DND-41 (cell line): Measurements from ENCODE around the gene MAP4.

Source experiments
- ATAC-seq: fragments of 200-7000 bp; cut with Tn5 transposase; 3 replicates; pipeline ENCODE4 v1.9.1; 2021; ENCODE audit warnings: low read depth; ENCODE audit not compliant: insufficient read depth
- DNase-seq: peaks from one replicate; pipeline ENCODE4 v3.0.0-alpha.2; 2020
- H2AFZ ChIP-seq: 2 replicates; pipeline ENCODE4 v1.6.0; 2012; ENCODE audit warnings: low read depth, low read length
- H3K27ac ChIP-seq: 2 replicates; pipeline ENCODE4 v1.5.1; 2012; ENCODE audit warnings: low read length, inconsistent platforms
- H3K27me3 ChIP-seq: fragments of 200-600 bp; sonication (generic); 2 replicates; pipeline ENCODE4 v1.6.0; 2012; ENCODE audit warnings: low read length, mild to moderate bottlenecking, inconsistent platforms; ENCODE audit not compliant: insufficient read depth, poor library complexity
- H3K36me3 ChIP-seq: 2 replicates; pipeline ENCODE4 v1.5.1; 2012; ENCODE audit warnings: low read length, inconsistent platforms; ENCODE audit not compliant: insufficient read depth
- H3K4me1 ChIP-seq: 2 replicates; pipeline ENCODE4 v1.5.1; 2012; ENCODE audit warnings: mild to moderate bottlenecking, low read length; ENCODE audit not compliant: insufficient read depth
- H3K4me2 ChIP-seq: 2 replicates; pipeline ENCODE4 v1.6.0; 2012; ENCODE audit warnings: mild to moderate bottlenecking, moderate library complexity, low read length, inconsistent platforms; ENCODE audit not compliant: insufficient read depth
- H3K4me3 ChIP-seq, 2 experiments: fragments of 200-600 bp in 1 of 2; shearing (Covaris generic) in 1 of 2; 2 replicates each; pipeline ENCODE4 v1.5.1; 2012 to 2016; ENCODE audit warnings: inconsistent platforms in 2 of 2, low read length in 2 of 2, mild to moderate bottlenecking in 2 of 2, low read depth in 1 of 2, moderate library complexity in 1 of 2
- H3K79me2 ChIP-seq: 2 replicates; pipeline ENCODE4 v1.6.0; 2012; ENCODE audit warnings: low read length, inconsistent platforms; ENCODE audit not compliant: insufficient read depth
- H3K9ac ChIP-seq: 2 replicates; pipeline ENCODE4 v1.6.0; 2012; ENCODE audit warnings: low read depth, mild to moderate bottlenecking, inconsistent platforms, low read length, moderate library complexity
- H3K9me3 ChIP-seq: 2 replicates; pipeline ENCODE4 v1.5.1; 2012; ENCODE audit warnings: low read length, moderate library complexity, mild to moderate bottlenecking, inconsistent platforms; ENCODE audit not compliant: insufficient read depth, severe bottlenecking
- H4K20me1 ChIP-seq: 2 replicates; pipeline ENCODE4 v1.6.0; 2012; ENCODE audit warnings: low read length; ENCODE audit not compliant: insufficient read depth
- CTCF ChIP-seq: IDR thresholded peaks from 2 replicates; pipeline ENCODE4 v1.5.1; 2012; ENCODE audit warnings: borderline replicate concordance, low read length, moderate library complexity, mild to moderate bottlenecking; ENCODE audit not compliant: poor library complexity, severe bottlenecking; ENCODE audit errors: extremely low read depth
- EZH2 ChIP-seq: IDR thresholded peaks from 3 replicates; pipeline ENCODE4 v1.6.1; 2012; ENCODE audit warnings: borderline replicate concordance, low read depth, mild to moderate bottlenecking, moderate library complexity, low read length, inconsistent platforms; ENCODE audit not compliant: severe bottlenecking

The MAP4 gene

DNA sequence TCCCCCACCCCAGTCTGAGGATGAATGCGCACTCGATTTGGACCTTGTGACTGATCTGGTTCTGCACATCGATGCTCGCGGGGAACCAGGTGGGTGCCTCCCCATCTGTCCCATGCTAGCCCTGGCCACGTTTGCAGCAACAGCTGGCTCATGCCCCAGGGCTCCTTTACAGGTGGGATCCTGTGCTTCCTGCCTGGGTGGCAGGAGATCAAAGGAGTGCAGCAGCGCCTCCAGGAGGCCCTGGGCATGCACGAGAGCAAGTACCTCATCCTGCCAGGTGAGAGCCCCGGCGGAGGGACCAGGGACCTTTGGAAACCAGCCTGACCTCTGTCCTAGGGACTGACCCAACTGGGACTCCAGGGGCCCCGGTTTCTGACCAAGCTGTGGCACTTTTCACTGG lies 169.0 kb downstream of the MAP4 start:
- Histone ChIP-seq H3K4me3 (no peak overlapping the region), H2AFZ (no peak overlapping the region), H3K36me3 (peaks cover 92% of the 10 kb centered on the region), H3K4me1 (no peaks in the 10 kb centered on the region), H3K4me2 (no peak overlapping the region), H3K79me2 (no peaks in the 10 kb centered on the region), H3K9ac (no peak overlapping the region), H3K27ac (no peak overlapping the region), H4K20me1 (peaks cover 28% of the 10 kb centered on the region), H3K9me3 (no peaks in the 10 kb centered on the region), H3K27me3 (no peaks in the 10 kb centered on the region)
- TF ChIP-seq EZH2 (no peak), CTCF (no peak)
- ATAC-seq: no peak
- no peak for DNase-seq

DNA sequence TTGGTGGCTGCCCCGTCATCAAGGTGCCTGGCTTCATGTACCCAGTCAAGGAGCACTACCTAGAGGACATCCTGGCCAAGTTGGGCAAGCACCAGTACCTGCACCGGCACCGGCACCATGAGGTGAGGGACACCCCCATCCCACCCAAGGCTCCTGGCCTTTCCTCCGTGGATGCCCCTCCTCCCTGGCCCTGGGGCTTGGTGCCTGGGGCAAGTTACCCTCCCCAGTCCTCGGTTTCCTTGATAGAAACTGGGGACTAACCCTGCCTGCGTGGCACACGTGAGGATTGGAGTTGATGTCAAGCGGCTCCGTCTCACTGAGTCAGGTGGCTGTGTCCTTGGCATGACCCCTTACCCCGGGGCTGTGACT lies 169.4 kb downstream of the MAP4 start:
- Histone ChIP-seq H3K4me2 (no peak overlapping the region), H3K79me2 (no peaks in the 10 kb centered on the region), H2AFZ (no peak overlapping the region), H3K9ac (no peak overlapping the region), H3K4me3 (no peak overlapping the region), H3K4me1 (no peaks in the 10 kb centered on the region), H4K20me1 (peaks cover 28% of the 10 kb centered on the region), H3K27ac (no peak overlapping the region), H3K27me3 (no peaks in the 10 kb centered on the region), H3K36me3 (peaks cover 93% of the 10 kb centered on the region), H3K9me3 (no peaks in the 10 kb centered on the region)
- no peak for DNase-seq
- no peak for ATAC-seq
- TF ChIP-seq EZH2: no peak
- TF ChIP-seq CTCF: no peak

GRCh38 chr3:47846186-47846879 lies 169.9 kb downstream of the MAP4 start:
- no peak for DNase-seq
- Histone ChIP-seq H3K9ac (no peak overlapping the region), H3K4me3 (no peak overlapping the region), H3K27ac (no peak overlapping the region), H3K79me2 (no peaks in the 10 kb centered on the region), H3K4me1 (no peaks in the 10 kb centered on the region), H4K20me1 (peaks cover 31% of the 10 kb centered on the region), H3K27me3 (no peaks in the 10 kb centered on the region), H3K36me3 (peaks cover 98% of the 10 kb centered on the region), H2AFZ (no peak overlapping the region), H3K4me2 (no peak overlapping the region), H3K9me3 (no peaks in the 10 kb centered on the region)
- ATAC-seq: no peak
- TF ChIP-seq EZH2 (no peak), CTCF (no peak)
